GM23248 (cell line): Measurements from ENCODE around the gene NBEA.

Experiments
- EZH2 ChIP-seq: fragments of 200-600 bp; sonication (generic); IDR thresholded peaks from 2 replicates; pipeline ENCODE4 v1.6.1; 2018; ENCODE audit warnings: antibody characterized with exemption, mild to moderate bottlenecking; ENCODE audit not compliant: insufficient read depth, poor library complexity, severe bottlenecking
- EZH2phosphoT487 ChIP-seq: fragments of 200-600 bp; sonication (generic); IDR thresholded peaks from 2 replicates; pipeline ENCODE4 v1.6.1; 2018; ENCODE audit warnings: antibody characterized with exemption, moderate library complexity, mild to moderate bottlenecking, low read depth; ENCODE audit not compliant: insufficient read depth

DNA sequence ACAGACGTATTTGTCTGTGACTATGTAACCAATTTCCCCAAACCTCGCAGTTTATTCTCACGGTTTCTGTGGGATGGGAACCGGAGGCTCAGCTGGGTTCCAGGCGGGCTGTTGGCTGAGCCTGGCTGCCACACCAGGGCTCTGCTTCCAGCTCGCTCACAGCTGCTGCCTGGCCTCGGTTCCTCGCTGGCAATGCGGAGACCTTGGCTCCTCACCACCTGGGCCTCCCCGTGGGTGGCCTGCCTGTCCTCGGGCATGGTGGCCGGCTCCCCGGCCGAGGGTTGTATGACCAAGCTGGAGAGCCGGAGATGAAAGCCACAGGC, 753.3 kb downstream of the NBEA start:
- TF ChIP-seq EZH2: no peak
- TF ChIP-seq EZH2phosphoT487: no peak
